ENCODE results near the gene TRABD2B. TPM values are rescaled to one million over a fixed set of nuclear protein-coding genes. Genes with fewer than 3 reads are reported as not detected.

The TRABD2B gene
- total RNA-seq, 5 donors from 2014 or later (not counting 1 experiment from before 2014, with no cell fraction given) = not detected

- ATAC-seq (replicated peaks in 1 of 4) (no peak), DNase-seq (no peak)
- Histone ChIP-seq H3K27ac (ENCODE audit: low read length) (no peak overlapping the region), H3K27me3 (replicated peaks in 1 of 2; ENCODE audit: control insufficient read depth in 2 of 2, extremely low read depth in 1 of 2, insufficient read depth in 2 of 2, low read length in 1 of 2) (peaks cover 2 to 36% of the 10 kb centered on the region in 2 experiments), H3K9me3 (no peaks in the 10 kb centered on the region), H3K4me1 (ENCODE audit: control insufficient read depth in 1 of 2, extremely low read depth in 1 of 2, insufficient read depth in 2 of 2, low read length in 2 of 2) (peaks cover 2 to 5% of the 10 kb centered on the region in 2 experiments), H3K4me3 (ENCODE audit: control insufficient read depth in 1 of 2, extremely low read depth in 1 of 2, low read length in 1 of 2) (no peak overlapping the region), H3K36me3 (ENCODE audit: control insufficient read depth in 2 of 2, extremely low read depth in 1 of 2, insufficient read depth in 1 of 2, low read length in 1 of 2) (no peaks in the 10 kb centered on the region)
- POLR2A ChIA-PET = no interaction called here
- CTCF ChIA-PET = no interaction called here
- Mint-ChIP-seq H3K9me3 (no peaks in the 10 kb centered on the region), H3K36me3 (no peaks in the 10 kb centered on the region), H3K4me1 (peaks cover 6 to 9% (median 8%) of the 10 kb centered on the region in 3 donors), H3K27me3 (peaks cover 27 to 31% of the 10 kb centered on the region in 2 donors), H3K4me3 (no peak overlapping the region), H3K27ac (no peak overlapping the region)
- 100% methylated on average over 1 of the region's 1 CpG for WGBS (ENCODE audit: insufficient coverage)
Observed at GRCh38 chr1:48000883-48001282, 3.7 kb upstream of the TRABD2B start.

GRCh38 chr1:47999097-47999496 lies 1.9 kb upstream of the TRABD2B start:
- no peak for ATAC-seq (replicated peaks in 1 of 4)
- WGBS (ENCODE audit: insufficient coverage) = 80% methylated on average over 1 of the region's 4 CpGs
- no peaks in the 10 kb centered on the region for H3K36me3 Mint-ChIP-seq
- no peak overlapping the region for H3K27ac Mint-ChIP-seq
- Histone ChIP-seq H3K4me3 (ENCODE audit: control insufficient read depth in 1 of 2, extremely low read depth in 1 of 2, low read length in 1 of 2) (no peak overlapping the region), H3K27ac (ENCODE audit: low read length) (no peak overlapping the region), H3K9me3 (no peaks in the 10 kb centered on the region), H3K27me3 (replicated peaks in 1 of 2; ENCODE audit: control insufficient read depth in 2 of 2, extremely low read depth in 1 of 2, insufficient read depth in 2 of 2, low read length in 1 of 2) (peaks cover 15 to 46% of the 10 kb centered on the region in 2 experiments), H3K36me3 (ENCODE audit: control insufficient read depth in 2 of 2, extremely low read depth in 1 of 2, insufficient read depth in 1 of 2, low read length in 1 of 2) (no peaks in the 10 kb centered on the region), H3K4me1 (ENCODE audit: control insufficient read depth in 1 of 2, extremely low read depth in 1 of 2, insufficient read depth in 2 of 2, low read length in 2 of 2) (peaks cover 2 to 5% of the 10 kb centered on the region in 2 experiments)
- no peaks in the 10 kb centered on the region for H3K9me3 Mint-ChIP-seq
- ChIA-PET CTCF (interaction anchor here in 1 of 2 donors (0.6 kb wide), 1 partner anchor 41 kb away, joined by 3 read pairs; no protein-coding TSS in a partner anchor), POLR2A (no interaction called here)
- no peak for DNase-seq
- peaks cover 8 to 11% (median 9%) of the 10 kb centered on the region in 3 donors for H3K4me1 Mint-ChIP-seq
- H3K4me3 Mint-ChIP-seq = no peak overlapping the region
- H3K27me3 Mint-ChIP-seq = peaks cover 43 to 47% of the 10 kb centered on the region in 2 donors

- Mint-ChIP-seq H3K9me3 (no peaks in the 10 kb centered on the region), H3K27me3 (peaks cover 49 to 50% of the 10 kb centered on the region in 2 donors), H3K4me3 (peak overlapping the region in 2 of 3 donors; percentile 47 to 61), H3K36me3 (no peaks in the 10 kb centered on the region), H3K4me1 (peaks cover 8 to 11% (median 9%) of the 10 kb centered on the region in 3 donors), H3K27ac (no peak overlapping the region)
- ChIA-PET CTCF (interaction anchor here (0.5 to 1.1 kb wide), 4 partner anchors 9 to 292 kb away, joined by 3 to 4 read pairs (median 4); no protein-coding TSS in a partner anchor), POLR2A (no interaction called here)
- Histone ChIP-seq H3K36me3 (ENCODE audit: control insufficient read depth in 2 of 2, extremely low read depth in 1 of 2, insufficient read depth in 1 of 2, low read length in 1 of 2) (no peaks in the 10 kb centered on the region), H3K27ac (ENCODE audit: low read length) (no peak overlapping the region), H3K4me3 (ENCODE audit: control insufficient read depth in 1 of 2, extremely low read depth in 1 of 2, low read length in 1 of 2) (no peak overlapping the region), H3K27me3 (replicated peaks in 1 of 2; ENCODE audit: control insufficient read depth in 2 of 2, extremely low read depth in 1 of 2, insufficient read depth in 2 of 2, low read length in 1 of 2) (peaks cover 15 to 52% of the 10 kb centered on the region in 2 experiments), H3K9me3 (no peaks in the 10 kb centered on the region), H3K4me1 (ENCODE audit: control insufficient read depth in 1 of 2, extremely low read depth in 1 of 2, insufficient read depth in 2 of 2, low read length in 2 of 2) (peaks cover 2 to 5% of the 10 kb centered on the region in 2 experiments)
- 84% methylated on average over 7 of the region's 8 CpGs for WGBS (ENCODE audit: insufficient coverage)
- ATAC-seq (replicated peaks in 1 of 4) (no peak), DNase-seq (no peak)
Observed at GRCh38 chr1:47998396-47998990, 1.3 kb upstream of the TRABD2B start.

- Histone ChIP-seq H3K27ac (ENCODE audit: low read length) (no peak overlapping the region), H3K4me3 (ENCODE audit: control insufficient read depth in 1 of 2, extremely low read depth in 1 of 2, low read length in 1 of 2) (no peak overlapping the region), H3K27me3 (replicated peaks in 1 of 2; ENCODE audit: control insufficient read depth in 2 of 2, extremely low read depth in 1 of 2, insufficient read depth in 2 of 2, low read length in 1 of 2) (peaks cover 15 to 64% of the 10 kb centered on the region in 2 experiments), H3K36me3 (ENCODE audit: control insufficient read depth in 2 of 2, extremely low read depth in 1 of 2, insufficient read depth in 1 of 2, low read length in 1 of 2) (no peaks in the 10 kb centered on the region), H3K4me1 (ENCODE audit: control insufficient read depth in 1 of 2, extremely low read depth in 1 of 2, insufficient read depth in 2 of 2, low read length in 2 of 2) (peaks cover 2 to 5% of the 10 kb centered on the region in 2 experiments), H3K9me3 (no peaks in the 10 kb centered on the region)
- ATAC-seq (replicated peaks in 1 of 4) (no peak), DNase-seq (no peak)
- Mint-ChIP-seq H3K4me3 (peak overlapping the region; percentile 41 to 57 (median 56)), H3K36me3 (no peaks in the 10 kb centered on the region), H3K9me3 (no peaks in the 10 kb centered on the region), H3K4me1 (peaks cover 8 to 11% (median 9%) of the 10 kb centered on the region in 3 donors), H3K27ac (peak overlapping the region in 1 of 2 donors; percentile 2), H3K27me3 (peaks cover 48 to 65% of the 10 kb centered on the region in 2 donors)
- 5% methylated on average over 72 of the region's 80 CpGs for WGBS (ENCODE audit: insufficient coverage)
- ChIA-PET POLR2A (no interaction called here), CTCF (interaction anchor here in 1 of 2 donors (0.6 kb wide), 1 partner anchor 36 kb away, joined by 4 read pairs; no protein-coding TSS in a partner anchor)
Observed at GRCh38 chr1:47996406-47997226, 569 bp downstream of the TRABD2B start.

- no peaks in the 10 kb centered on the region for H3K36me3 ChIP-seq (ENCODE audit: control insufficient read depth in 2 of 2, extremely low read depth in 1 of 2, insufficient read depth in 1 of 2, low read length in 1 of 2)
- H3K4me3 ChIP-seq (ENCODE audit: control insufficient read depth in 1 of 2, extremely low read depth in 1 of 2, low read length in 1 of 2) = no peak overlapping the region
- POLR2A ChIA-PET = no interaction called here
- H3K27me3 ChIP-seq (replicated peaks in 1 of 2; ENCODE audit: control insufficient read depth in 2 of 2, extremely low read depth in 1 of 2, insufficient read depth in 2 of 2, low read length in 1 of 2) = peaks cover 15 to 61% of the 10 kb centered on the region in 2 experiments
- H3K27ac ChIP-seq (ENCODE audit: low read length) = no peak overlapping the region
- H3K27ac Mint-ChIP-seq = peak overlapping the region in 1 of 2 donors; percentile 2
- peak overlapping the region; percentile 41 to 57 (median 56) for H3K4me3 Mint-ChIP-seq
- peaks cover 49 to 66% of the 10 kb centered on the region in 2 donors for H3K27me3 Mint-ChIP-seq
- ATAC-seq (replicated peaks in 1 of 4) (no peak), DNase-seq (no peak)
- WGBS (ENCODE audit: insufficient coverage) = 21% methylated on average over 5 of the region's 7 CpGs
- H3K9me3 Mint-ChIP-seq = no peaks in the 10 kb centered on the region
- no peaks in the 10 kb centered on the region for H3K9me3 ChIP-seq
- peaks cover 8 to 11% (median 9%) of the 10 kb centered on the region in 3 donors for H3K4me1 Mint-ChIP-seq
- CTCF ChIA-PET = no interaction called here
- H3K4me1 ChIP-seq (ENCODE audit: control insufficient read depth in 1 of 2, extremely low read depth in 1 of 2, insufficient read depth in 2 of 2, low read length in 2 of 2) = peaks cover 2 to 5% of the 10 kb centered on the region in 2 experiments
- H3K36me3 Mint-ChIP-seq = no peaks in the 10 kb centered on the region
Observed at GRCh38 chr1:47996060-47996405, 1.2 kb downstream of the TRABD2B start.

- ChIA-PET CTCF (no interaction called here), POLR2A (no interaction called here)
- H3K4me1 ChIP-seq (ENCODE audit: control insufficient read depth in 1 of 2, extremely low read depth in 1 of 2, insufficient read depth in 2 of 2, low read length in 2 of 2) = peaks cover 2 to 5% of the 10 kb centered on the region in 2 experiments
- Mint-ChIP-seq H3K36me3 (no peaks in the 10 kb centered on the region), H3K27me3 (peaks cover 53 to 66% of the 10 kb centered on the region in 2 donors), H3K9me3 (no peaks in the 10 kb centered on the region), H3K4me1 (peaks cover 8 to 11% (median 9%) of the 10 kb centered on the region in 3 donors), H3K27ac (no peak overlapping the region), H3K4me3 (peak overlapping the region; percentile 41 to 57 (median 56))
- 86% methylated on average over 6 of the region's 8 CpGs for WGBS (ENCODE audit: insufficient coverage)
- H3K4me3 ChIP-seq (ENCODE audit: control insufficient read depth in 1 of 2, extremely low read depth in 1 of 2, low read length in 1 of 2) = no peak overlapping the region
- DNase-seq = no peak
- no peaks in the 10 kb centered on the region for H3K9me3 ChIP-seq
- peaks cover 15 to 56% of the 10 kb centered on the region in 2 experiments for H3K27me3 ChIP-seq (replicated peaks in 1 of 2; ENCODE audit: control insufficient read depth in 2 of 2, extremely low read depth in 1 of 2, insufficient read depth in 2 of 2, low read length in 1 of 2)
- H3K36me3 ChIP-seq (ENCODE audit: control insufficient read depth in 2 of 2, extremely low read depth in 1 of 2, insufficient read depth in 1 of 2, low read length in 1 of 2) = no peaks in the 10 kb centered on the region
- no peak overlapping the region for H3K27ac ChIP-seq (ENCODE audit: low read length)
- no peak for ATAC-seq (replicated peaks in 1 of 4)
Observed at GRCh38 chr1:47995306-47996050, 1.7 kb downstream of the TRABD2B start.
